ENCODE results near the gene CAP2. TPM values are rescaled to one million over a fixed set of nuclear protein-coding genes. Genes with fewer than 3 reads are reported as not detected.

Gene CAP2
- total RNA-seq, 1 experiment from 2014 or later: 11.5 TPM

GRCh38 chr6:17473554-17473953 is 80.2 kb downstream of the CAP2 start:
- no peak overlapping the region for H3K56ac ChIP-seq (ENCODE audit: insufficient read length, low read depth, low read length)
- no CpG with 5 or more reads among the region's 2 CpGs for WGBS (ENCODE audit: extremely low coverage, insufficient read length, low lambda C conversion rate)
- no peak for DNase-seq
- Mint-ChIP-seq H3K4me3 (no peak overlapping the region), H3K27ac (no peak overlapping the region), H3K36me3 (ENCODE audit: insufficient read depth in 1 of 3, low read depth in 3 of 3) (no peaks in the 10 kb centered on the region), H3K4me1 (peaks cover 0 to 10% of the 10 kb centered on the region in 2 experiments; a peak in 1 of 4 replicates), H3K9me3 (no peaks in the 10 kb centered on the region), H3K27me3 (ENCODE audit: low read depth) (no peaks in the 10 kb centered on the region)
- no peaks in the 10 kb centered on the region for H3K79me2 ChIP-seq (ENCODE audit: insufficient read depth, low read length)
- no peaks in the 10 kb centered on the region for H3K23me2 ChIP-seq (ENCODE audit: insufficient read length, low read depth, low read length, poor library complexity, severe bottlenecking)
- no peak overlapping the region for H2BK12ac ChIP-seq (ENCODE audit: insufficient read length, low read depth, low read length)
- no peak overlapping the region for H4K8ac ChIP-seq (replicated peaks; ENCODE audit: insufficient read length, low read depth, low read length)
- no peak overlapping the region for H3K9ac ChIP-seq (ENCODE audit: extremely low read depth, insufficient read length, low read length)
- no peak overlapping the region for H2AK5ac ChIP-seq (ENCODE audit: insufficient read length, low read length)
- H3K27ac ChIP-seq (ENCODE audit: insufficient read length, low read depth, low read length): no peak overlapping the region
- H4K5ac ChIP-seq (ENCODE audit: insufficient read length, low read depth, low read length): no peak overlapping the region
- no peaks in the 10 kb centered on the region for H3K27me3 ChIP-seq (ENCODE audit: insufficient read depth, low read length)
- H4K20me1 ChIP-seq (ENCODE audit: control insufficient read depth, insufficient read depth, insufficient read length): no peaks in the 10 kb centered on the region
- no peak overlapping the region for H2BK20ac ChIP-seq (ENCODE audit: low read depth, low read length, poor library complexity, severe bottlenecking)
- H3K4me2 ChIP-seq (ENCODE audit: insufficient read depth, insufficient read length, low read length): no peak overlapping the region
- TF ChIP-seq, protein P1, sequence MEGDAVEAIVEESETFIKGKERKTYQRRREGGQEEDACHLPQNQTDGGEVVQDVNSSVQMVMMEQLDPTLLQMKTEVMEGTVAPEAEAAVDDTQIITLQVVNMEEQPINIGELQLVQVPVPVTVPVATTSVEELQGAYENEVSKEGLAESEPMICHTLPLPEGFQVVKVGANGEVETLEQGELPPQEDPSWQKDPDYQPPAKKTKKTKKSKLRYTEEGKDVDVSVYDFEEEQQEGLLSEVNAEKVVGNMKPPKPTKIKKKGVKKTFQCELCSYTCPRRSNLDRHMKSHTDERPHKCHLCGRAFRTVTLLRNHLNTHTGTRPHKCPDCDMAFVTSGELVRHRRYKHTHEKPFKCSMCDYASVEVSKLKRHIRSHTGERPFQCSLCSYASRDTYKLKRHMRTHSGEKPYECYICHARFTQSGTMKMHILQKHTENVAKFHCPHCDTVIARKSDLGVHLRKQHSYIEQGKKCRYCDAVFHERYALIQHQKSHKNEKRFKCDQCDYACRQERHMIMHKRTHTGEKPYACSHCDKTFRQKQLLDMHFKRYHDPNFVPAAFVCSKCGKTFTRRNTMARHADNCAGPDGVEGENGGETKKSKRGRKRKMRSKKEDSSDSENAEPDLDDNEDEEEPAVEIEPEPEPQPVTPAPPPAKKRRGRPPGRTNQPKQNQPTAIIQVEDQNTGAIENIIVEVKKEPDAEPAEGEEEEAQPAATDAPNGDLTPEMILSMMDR (conservative IDR thresholded peaks at IDR 0.05): no peak
- no peak overlapping the region for H4K91ac ChIP-seq (ENCODE audit: insufficient read length, low read depth, low read length)
- no peak overlapping the region for H3T11ph ChIP-seq (ENCODE audit: low read length)
- no peak overlapping the region for H3K14ac ChIP-seq (ENCODE audit: insufficient read depth, low read length)
- no peak overlapping the region for H2BK15ac ChIP-seq (ENCODE audit: low read depth, low read length)
- H3K9me3 ChIP-seq (ENCODE audit: control insufficient read depth, low read depth, low read length): no peaks in the 10 kb centered on the region
- H3K23ac ChIP-seq (ENCODE audit: insufficient read length, low read depth, low read length): no peak overlapping the region
- no peak overlapping the region for H3K4ac ChIP-seq (ENCODE audit: low read depth, low read length)
- H3K79me1 ChIP-seq (ENCODE audit: insufficient read depth, low read depth, low read length, poor library complexity, severe bottlenecking): no peaks in the 10 kb centered on the region
- H3K4me1 ChIP-seq (ENCODE audit: insufficient read depth, low read length): no peaks in the 10 kb centered on the region; the same call in 1 of the 2 replicates
- no peak overlapping the region for H3K18ac ChIP-seq (ENCODE audit: insufficient read length, low read depth, low read length)
- H2AFZ ChIP-seq (ENCODE audit: low read length): no peak overlapping the region
- no peak overlapping the region for H2BK5ac ChIP-seq (ENCODE audit: insufficient read length, low read length)
- no peak overlapping the region for H2BK120ac ChIP-seq (ENCODE audit: low read depth, low read length, poor library complexity, severe bottlenecking)
